ENCODE measurements around the gene SYK.
"Not testable (repeated sequence)": the region's sequence is repeated elsewhere in the genome, so short reads cannot be mapped to it uniquely, and the experiment has no call there.

SYK gene

GRCh38 chr9:90880669-90881068 is 79.0 kb downstream of the SYK start:
- DNase-seq (ENCODE audit: low read depth), result no peak

GRCh38 chr9:90881648-90882047 is 80.0 kb downstream of the SYK start:
- DNase-seq (ENCODE audit: low read depth), result no peak

- no peak for DNase-seq (ENCODE audit: low read depth)
These were observed 81.5 kb downstream of the SYK start for GRCh38 chr9:90882991-90883600.

- DNase-seq (ENCODE audit: low read depth), result no peak
These were observed 82.0 kb downstream of the SYK start for GRCh38 chr9:90883661-90884060.

GRCh38 chr9:90884178-90884577 is 82.6 kb downstream of the SYK start:
- DNase-seq (ENCODE audit: low read depth), result no peak

- not testable (repeated sequence) for DNase-seq (ENCODE audit: low read depth)
These were observed 85.2 kb downstream of the SYK start for GRCh38 chr9:90886868-90887267.

- no peak for DNase-seq (ENCODE audit: low read depth)
These were observed 87.3 kb downstream of the SYK start for GRCh38 chr9:90888941-90889340.

- no peak for DNase-seq (ENCODE audit: low read depth)
These were observed 88.7 kb downstream of the SYK start for GRCh38 chr9:90890146-90890810.

GRCh38 chr9:90891308-90892040 is 89.9 kb downstream of the SYK start:
- no peak for DNase-seq (ENCODE audit: low read depth)

GRCh38 chr9:90892918-90893317 is 91.3 kb downstream of the SYK start:
- no peak for DNase-seq (ENCODE audit: low read depth)

GRCh38 chr9:90893706-90894105 is 92.1 kb downstream of the SYK start:
- DNase-seq (ENCODE audit: low read depth), result no peak

GRCh38 chr9:90894986-90895687 is 93.5 kb downstream of the SYK start:
- no peak for DNase-seq (ENCODE audit: low read depth)

- no peak for DNase-seq (ENCODE audit: low read depth)
These were observed 94.2 kb downstream of the SYK start for GRCh38 chr9:90895786-90896185.

GRCh38 chr9:90896231-90896630 is 94.6 kb downstream of the SYK start:
- no peak for DNase-seq (ENCODE audit: low read depth)

- no peak for DNase-seq (ENCODE audit: low read depth)
These were observed 96.6 kb downstream of the SYK start for GRCh38 chr9:90898228-90898627.

GRCh38 chr9:90899287-90899686 is 97.7 kb downstream of the SYK start:
- no peak for DNase-seq (ENCODE audit: low read depth)

GRCh38 chr9:90900130-90900529 is 98.5 kb downstream of the SYK start:
- no peak for DNase-seq (ENCODE audit: low read depth)

- no peak for DNase-seq (ENCODE audit: low read depth)
These were observed 100.3 kb downstream of the SYK start for GRCh38 chr9:90901933-90902332.

GRCh38 chr9:90903766-90904424 is 102.3 kb downstream of the SYK start:
- no peak for DNase-seq (ENCODE audit: low read depth)

- DNase-seq (ENCODE audit: low read depth), result no peak
These were observed 103.3 kb downstream of the SYK start for GRCh38 chr9:90904706-90905478.

- DNase-seq (ENCODE audit: low read depth), result no peak
These were observed 104.2 kb downstream of the SYK start for GRCh38 chr9:90905822-90906221.
